Activated naive CD8-positive, alpha-beta T cell treated with anti-CD3 and anti-CD28 coated beads, Interleukin-2, amount 50 U/mL, for 24 hours (primary cell): ENCODE results near the gene VEGFA.

Experiments used
- ATAC-seq: fragments of 150-1000 bp; cut with Tn5 transposase; one replicate; pipeline ENCODE4 v1.10.0; 2021
- DNase-seq: peaks from one replicate; pipeline ENCODE4 v3.0.0; 2021
- H3K27ac Mint-ChIP-seq: one replicate; pipeline ENCODE4 v1.8.0; 2021; ENCODE audit warnings: mild to moderate bottlenecking, mixed read lengths
- H3K27me3 Mint-ChIP-seq: one replicate; pipeline ENCODE4 v1.8.0; 2021; ENCODE audit warnings: mixed read lengths
- H3K36me3 Mint-ChIP-seq: one replicate; pipeline ENCODE4 v1.8.0; 2021; ENCODE audit warnings: low read depth, mixed read lengths
- H3K4me1 Mint-ChIP-seq: one replicate; pipeline ENCODE4 v1.8.0; 2021; ENCODE audit warnings: mixed read lengths
- H3K4me3 Mint-ChIP-seq: one replicate; pipeline ENCODE4 v1.8.0; 2021; ENCODE audit warnings: mild to moderate bottlenecking, moderate library complexity, mixed read lengths
- H3K9me3 Mint-ChIP-seq: one replicate; pipeline ENCODE4 v1.8.0; 2021; ENCODE audit warnings: mixed read lengths

VEGFA gene

DNA sequence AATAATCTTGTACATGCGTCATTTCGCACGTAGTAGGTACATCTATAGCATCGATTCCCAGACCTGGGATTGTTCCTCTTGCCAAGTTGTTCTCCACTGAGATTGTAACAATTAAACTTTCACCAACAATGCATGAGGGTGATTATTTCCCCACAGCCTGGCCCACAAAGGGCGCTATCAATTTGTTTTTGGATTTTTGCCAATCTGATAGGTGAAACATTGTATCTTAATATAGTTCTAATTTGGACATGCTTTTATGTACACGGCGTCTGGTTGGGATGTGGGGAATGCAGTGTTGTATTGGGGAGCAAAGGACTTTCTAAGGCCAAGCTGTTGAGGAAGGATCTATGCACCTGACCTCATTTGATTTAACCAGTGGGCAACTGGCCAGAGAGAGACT is 59.5 kb downstream of the VEGFA start:
- DNase-seq (no peak), ATAC-seq (no peak)
- H3K36me3 Mint-ChIP-seq = no peaks in the 10 kb centered on the region
- H3K9me3 Mint-ChIP-seq = no peaks in the 10 kb centered on the region
- no peak overlapping the region for H3K27ac Mint-ChIP-seq
- no peak overlapping the region for H3K4me3 Mint-ChIP-seq
- H3K4me1 Mint-ChIP-seq = no peaks in the 10 kb centered on the region
- H3K27me3 Mint-ChIP-seq = peaks cover 3% of the 10 kb centered on the region

DNA sequence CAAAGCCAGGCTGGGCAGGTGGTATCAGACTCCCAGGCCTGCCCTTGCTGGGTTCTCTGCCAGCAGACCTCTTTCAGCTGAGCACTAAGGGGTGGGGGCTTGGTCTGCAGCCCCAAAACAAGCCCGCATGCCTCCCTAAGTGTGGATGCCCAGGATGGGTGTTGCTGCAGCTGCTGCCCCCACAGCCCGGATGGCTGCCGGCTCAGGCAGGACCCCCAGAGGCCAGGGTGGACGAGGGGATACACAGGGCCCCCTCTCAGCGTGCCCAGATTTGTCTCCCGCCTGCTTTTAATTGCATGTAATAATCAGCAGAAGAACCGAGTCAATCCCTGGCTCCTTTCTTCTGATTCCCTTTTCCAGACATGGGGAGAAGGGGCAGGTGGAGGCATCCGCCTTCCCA is 60.8 kb downstream of the VEGFA start:
- Mint-ChIP-seq H3K4me1 (no peaks in the 10 kb centered on the region), H3K27me3 (peaks cover 3% of the 10 kb centered on the region), H3K36me3 (no peaks in the 10 kb centered on the region), H3K9me3 (no peaks in the 10 kb centered on the region), H3K27ac (no peak overlapping the region), H3K4me3 (no peak overlapping the region)
- DNase-seq = no peak
- ATAC-seq = no peak

DNA sequence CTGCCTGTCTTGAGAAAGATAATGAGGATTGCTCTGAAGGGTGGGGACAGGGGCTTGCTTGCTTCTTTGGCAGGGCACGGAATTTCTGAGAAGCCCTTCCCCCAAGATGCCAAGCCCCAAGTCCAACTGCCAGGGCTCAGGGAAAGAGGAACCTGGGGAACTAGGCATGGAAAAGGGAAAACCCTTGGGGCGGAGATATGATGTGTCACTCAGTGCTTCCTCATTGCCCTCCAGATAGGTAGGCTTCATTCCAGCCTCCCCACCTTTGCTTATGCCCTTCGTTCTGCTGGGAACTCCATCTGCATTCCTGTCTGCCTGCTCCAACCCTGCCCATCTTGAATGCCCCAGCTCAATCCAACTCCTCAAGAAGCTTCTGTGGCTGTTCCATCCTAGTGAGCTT is 61.2 kb downstream of the VEGFA start:
- no peak overlapping the region for H3K4me3 Mint-ChIP-seq
- ATAC-seq = no peak
- H3K27ac Mint-ChIP-seq = no peak overlapping the region
- no peaks in the 10 kb centered on the region for H3K4me1 Mint-ChIP-seq
- H3K9me3 Mint-ChIP-seq = no peaks in the 10 kb centered on the region
- H3K27me3 Mint-ChIP-seq = peaks cover 3% of the 10 kb centered on the region
- H3K36me3 Mint-ChIP-seq = no peaks in the 10 kb centered on the region
- DNase-seq = no peak

DNA sequence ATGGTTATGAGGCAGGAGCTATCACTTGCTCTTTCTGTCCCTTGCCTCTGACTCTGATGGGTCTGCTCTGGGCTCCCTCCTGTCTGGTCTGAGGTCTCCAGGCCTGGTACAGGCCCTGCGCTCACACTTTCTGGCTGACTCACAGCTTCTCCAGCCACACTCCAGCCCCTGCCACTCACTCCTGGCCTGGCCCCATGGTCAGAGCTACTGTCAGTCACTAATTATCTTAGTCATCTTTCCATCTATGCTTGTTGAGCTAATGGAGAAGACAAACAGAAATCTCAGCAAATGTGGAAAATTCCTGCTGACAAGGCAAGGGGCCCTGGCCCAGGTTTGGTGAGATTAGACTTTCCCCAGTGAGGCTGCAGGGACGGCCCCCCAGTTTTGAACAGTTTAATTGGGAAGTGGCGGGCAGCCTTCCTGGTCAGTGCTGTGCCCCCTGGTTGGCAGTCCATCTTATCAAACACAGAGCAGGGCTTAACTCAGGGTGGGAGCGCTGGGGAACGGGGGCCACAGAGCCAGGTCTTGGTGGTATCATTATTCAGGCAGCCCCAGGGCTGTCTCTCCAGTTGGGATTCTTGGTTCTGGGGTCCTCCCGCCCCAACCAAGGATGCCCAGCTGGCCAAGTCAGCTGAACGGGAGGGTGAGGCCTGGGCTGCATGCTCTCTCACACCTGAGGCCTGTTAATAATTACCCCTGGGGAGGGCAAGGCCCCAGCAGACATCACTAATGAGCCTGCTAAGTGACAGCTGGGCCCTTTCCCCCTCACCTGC is 63.4 kb downstream of the VEGFA start:
- H3K4me1 Mint-ChIP-seq = no peaks in the 10 kb centered on the region
- ATAC-seq (no peak), DNase-seq (no peak)
- no peaks in the 10 kb centered on the region for H3K36me3 Mint-ChIP-seq
- H3K27me3 Mint-ChIP-seq = peaks cover 3% of the 10 kb centered on the region
- H3K27ac Mint-ChIP-seq = no peak overlapping the region
- H3K4me3 Mint-ChIP-seq = no peak overlapping the region
- H3K9me3 Mint-ChIP-seq = no peaks in the 10 kb centered on the region

DNA sequence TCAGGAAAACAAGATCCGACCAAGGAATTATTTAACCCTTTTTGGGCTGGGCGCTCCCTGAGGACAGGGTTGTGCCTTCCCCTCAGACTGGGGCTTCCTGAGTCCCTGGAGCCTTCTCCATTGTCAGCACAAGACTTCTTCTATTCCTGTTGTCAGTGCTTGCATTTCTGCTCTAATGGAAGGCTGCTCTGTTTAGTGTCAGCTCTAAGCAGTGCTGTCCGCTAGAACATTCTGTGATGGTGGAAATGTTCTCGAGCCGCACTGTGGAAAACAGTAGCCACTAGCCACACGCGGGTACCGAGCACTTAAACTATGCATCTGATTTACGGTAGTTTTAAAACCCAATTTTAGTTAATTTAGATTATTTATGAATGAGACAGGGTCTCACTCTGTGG is 64.0 kb downstream of the VEGFA start:
- Mint-ChIP-seq H3K4me3 (no peak overlapping the region), H3K4me1 (no peaks in the 10 kb centered on the region), H3K27ac (no peak overlapping the region), H3K27me3 (peaks cover 3% of the 10 kb centered on the region), H3K36me3 (no peaks in the 10 kb centered on the region), H3K9me3 (no peaks in the 10 kb centered on the region)
- no peak for DNase-seq
- ATAC-seq = no peak

DNA sequence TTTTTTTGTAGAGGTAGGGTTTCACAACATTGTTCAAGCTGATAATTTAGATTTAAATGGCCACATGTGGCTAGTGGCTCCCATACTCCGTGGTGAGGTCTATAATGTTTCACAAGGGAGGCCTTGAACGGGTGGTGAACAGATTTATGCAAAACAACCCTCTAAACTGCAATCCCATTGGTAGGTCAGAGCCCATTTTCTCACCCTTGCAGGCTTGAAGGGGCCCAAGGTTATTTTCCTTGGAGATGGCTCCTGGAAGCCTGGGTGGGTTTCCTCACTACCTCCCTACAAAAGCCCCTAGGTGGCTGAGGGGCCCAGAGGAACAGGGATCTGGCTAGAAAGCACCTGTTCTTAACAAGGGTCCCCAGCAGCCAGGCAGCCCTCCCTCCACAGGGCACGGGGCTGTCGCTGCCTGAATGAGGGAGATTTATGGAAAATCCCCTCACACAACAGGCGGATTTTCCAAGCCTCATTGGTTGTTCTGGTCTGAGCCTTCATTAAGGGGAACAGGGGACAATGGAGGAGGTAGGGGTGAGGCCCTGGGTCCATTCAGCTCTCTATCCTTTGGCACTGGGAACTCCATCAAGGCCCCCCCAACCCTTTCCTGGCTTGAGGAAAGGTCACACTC is 64.6 kb downstream of the VEGFA start:
- Mint-ChIP-seq H3K9me3 (no peaks in the 10 kb centered on the region), H3K4me1 (no peaks in the 10 kb centered on the region), H3K4me3 (no peak overlapping the region), H3K36me3 (no peaks in the 10 kb centered on the region), H3K27me3 (peaks cover 3% of the 10 kb centered on the region), H3K27ac (no peak overlapping the region)
- no peak for ATAC-seq
- DNase-seq = no peak

DNA sequence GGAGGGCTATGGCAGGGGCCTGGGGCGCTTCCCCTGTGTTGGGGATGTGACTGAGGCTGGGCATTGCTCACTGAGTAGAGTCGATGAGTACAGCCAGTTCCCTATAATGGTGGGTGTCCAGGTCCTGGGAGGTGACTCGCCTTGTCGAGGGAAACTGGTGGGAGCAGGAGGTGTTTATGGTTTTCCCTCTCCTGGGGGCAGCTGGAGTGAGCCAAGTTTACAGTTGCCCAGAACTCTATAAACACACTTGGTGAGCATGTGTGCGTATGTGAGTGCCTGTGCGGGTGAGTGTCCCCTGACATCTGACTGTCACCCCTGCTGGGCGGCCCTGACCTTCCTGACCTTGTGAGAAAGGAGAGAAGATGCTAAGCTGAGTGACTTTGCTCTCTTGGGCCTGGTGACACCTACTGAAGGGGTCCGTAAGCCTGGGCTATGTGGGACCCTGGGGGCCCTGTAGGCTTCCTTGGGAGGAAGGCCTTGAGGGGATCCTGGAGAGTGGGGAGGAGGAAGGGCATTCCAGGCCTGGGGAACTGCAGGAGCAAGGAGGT is 65.9 kb downstream of the VEGFA start:
- no peaks in the 10 kb centered on the region for H3K4me1 Mint-ChIP-seq
- peaks cover 3% of the 10 kb centered on the region for H3K27me3 Mint-ChIP-seq
- H3K36me3 Mint-ChIP-seq = no peaks in the 10 kb centered on the region
- no peak overlapping the region for H3K27ac Mint-ChIP-seq
- no peak overlapping the region for H3K4me3 Mint-ChIP-seq
- ATAC-seq (no peak), DNase-seq (no peak)
- no peaks in the 10 kb centered on the region for H3K9me3 Mint-ChIP-seq
